Myocyte (in vitro differentiated cells): ENCODE data around the gene GAREM1. TPM values are rescaled to one million over a fixed set of nuclear protein-coding genes. Genes with fewer than 3 reads are reported as not detected.
"Not testable (repeated sequence)": the region's sequence is repeated elsewhere in the genome, so short reads cannot be mapped to it uniquely, and the experiment has no call there.

ENCODE experiments used
- DNase-seq: peaks from one replicate; pipeline ENCODE4 v3.0.0-alpha.2; 2012; ENCODE audit warnings: low read depth
- total RNA-seq: library from RNA; depleted of rRNA; stranded (reverse); fragments of >200 nt; gene quantifications from 2 replicates; pipeline ENCODE4 v1.2.3, GENCODE V29; 2014

GAREM1 gene
- total RNA-seq, 1 donor from 2014 or later: 7.2 TPM

- no peak for DNase-seq
Observed at GRCh38 chr18:32296851-32297250, 173.8 kb downstream of the GAREM1 start.

- no peak for DNase-seq
Observed at GRCh38 chr18:32295604-32296003, 175.1 kb downstream of the GAREM1 start.

DNA sequence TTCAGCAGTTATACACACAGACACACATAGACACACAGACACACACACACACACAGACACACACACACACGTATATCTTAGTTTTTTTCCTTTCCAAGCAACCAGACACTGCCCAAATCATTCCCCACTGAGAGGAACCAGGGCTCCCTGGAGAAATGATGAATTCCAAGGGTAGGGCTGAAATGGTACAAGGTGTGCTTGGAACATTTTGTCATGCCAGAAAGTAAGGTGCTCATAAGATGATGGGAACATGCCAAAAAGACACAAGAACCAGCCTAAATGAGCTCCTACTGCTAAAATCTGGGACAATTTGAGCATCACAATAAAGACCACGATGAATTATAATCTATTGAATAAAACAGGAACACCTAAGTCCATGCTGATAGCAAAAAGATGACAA is 177.6 kb downstream of the GAREM1 start:
- no peak for DNase-seq

GRCh38 chr18:32291623-32292022 is 179.1 kb downstream of the GAREM1 start:
- not testable (repeated sequence) for DNase-seq

DNA sequence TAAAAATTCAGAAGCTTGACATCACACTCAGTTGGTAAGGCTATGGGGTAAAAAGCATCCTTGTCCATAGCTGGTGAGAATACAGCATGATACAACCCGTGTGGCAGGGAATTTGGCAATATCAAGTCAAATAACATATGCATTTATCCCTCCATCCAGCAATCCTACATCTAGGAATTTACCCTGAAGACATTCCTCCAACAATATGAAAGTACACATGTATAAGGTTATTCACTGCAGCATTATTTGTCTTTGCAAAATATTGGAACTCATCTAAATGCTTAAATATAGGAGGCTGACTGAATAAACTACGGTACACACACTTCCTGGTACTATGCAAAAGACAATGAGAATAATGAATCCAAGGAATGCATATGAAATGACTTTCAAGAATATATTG is 179.9 kb downstream of the GAREM1 start:
- no peak for DNase-seq

DNA sequence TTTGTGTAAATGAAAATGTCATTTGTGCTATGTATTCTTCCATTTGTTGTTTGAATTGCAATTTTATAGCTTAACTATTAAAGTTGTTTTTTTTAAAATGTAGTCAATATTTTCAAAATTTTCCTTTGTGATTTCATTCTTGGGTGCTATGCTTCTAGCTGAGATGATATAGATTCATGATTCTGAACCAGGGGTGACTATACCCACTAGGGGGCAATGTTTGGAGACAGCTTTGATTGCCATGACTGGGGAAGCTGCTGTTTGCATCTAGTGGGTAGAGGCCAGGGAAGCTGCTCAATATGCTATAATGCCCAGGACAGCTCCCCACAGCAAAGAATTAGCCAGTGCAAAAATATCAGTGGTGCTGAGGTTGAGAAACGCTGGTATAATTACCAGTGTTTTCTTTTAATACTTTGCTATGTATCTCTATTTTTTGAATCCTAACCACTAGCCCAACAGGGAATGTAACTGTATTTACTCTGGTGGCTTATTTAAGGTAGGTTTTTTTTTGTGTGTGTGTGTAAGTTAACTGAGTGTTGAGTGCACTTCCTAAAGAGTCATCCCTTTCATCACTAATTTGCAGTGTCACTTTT is 181.1 kb downstream of the GAREM1 start:
- DNase-seq: peak; percentile 77

DNA sequence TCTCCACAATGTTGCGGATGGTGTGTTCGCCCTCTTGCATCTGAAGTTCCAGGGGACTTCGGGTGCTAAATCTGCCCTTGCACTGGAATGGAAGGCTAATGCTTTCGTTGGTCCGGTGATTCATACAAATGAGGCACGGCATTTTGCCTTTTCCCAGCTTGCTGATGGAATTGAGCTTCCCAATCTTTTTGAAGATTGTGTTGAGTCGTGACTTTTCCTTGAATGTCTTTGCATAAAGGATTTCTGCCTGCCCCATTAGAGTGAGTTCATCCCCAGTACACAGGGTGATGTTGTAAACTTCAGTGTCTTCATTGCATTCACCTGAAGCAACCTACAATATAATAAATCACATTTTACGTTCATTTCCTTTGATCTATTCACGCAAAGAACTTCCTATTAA is 182.8 kb downstream of the GAREM1 start:
- no peak for DNase-seq

DNA sequence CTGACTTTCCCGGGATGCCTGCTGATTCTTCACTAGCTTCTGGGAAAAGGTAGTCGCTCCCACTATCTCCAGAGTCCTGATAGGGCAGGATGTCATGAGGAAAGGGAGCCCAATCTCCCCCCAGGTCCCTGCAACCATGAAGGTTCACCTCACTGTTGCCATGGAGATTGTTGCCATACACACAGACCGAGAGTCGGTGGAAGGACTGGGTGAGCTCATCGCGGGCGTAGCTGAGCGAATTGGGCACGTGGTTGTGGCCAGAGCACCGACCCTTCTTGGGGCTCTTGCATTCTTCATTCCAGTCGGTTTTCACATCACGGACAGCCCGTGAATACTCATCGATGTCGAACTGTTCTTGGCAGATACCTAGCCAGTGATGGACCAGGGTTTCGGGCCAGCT is 183.4 kb downstream of the GAREM1 start:
- DNase-seq: no peak

GRCh38 chr18:32286749-32287148 is 183.9 kb downstream of the GAREM1 start:
- no peak for DNase-seq

- no peak for DNase-seq
Observed at GRCh38 chr18:32284284-32284683, 186.4 kb downstream of the GAREM1 start.

GRCh38 chr18:32280911-32281310 is 189.8 kb downstream of the GAREM1 start:
- DNase-seq: no peak

DNA sequence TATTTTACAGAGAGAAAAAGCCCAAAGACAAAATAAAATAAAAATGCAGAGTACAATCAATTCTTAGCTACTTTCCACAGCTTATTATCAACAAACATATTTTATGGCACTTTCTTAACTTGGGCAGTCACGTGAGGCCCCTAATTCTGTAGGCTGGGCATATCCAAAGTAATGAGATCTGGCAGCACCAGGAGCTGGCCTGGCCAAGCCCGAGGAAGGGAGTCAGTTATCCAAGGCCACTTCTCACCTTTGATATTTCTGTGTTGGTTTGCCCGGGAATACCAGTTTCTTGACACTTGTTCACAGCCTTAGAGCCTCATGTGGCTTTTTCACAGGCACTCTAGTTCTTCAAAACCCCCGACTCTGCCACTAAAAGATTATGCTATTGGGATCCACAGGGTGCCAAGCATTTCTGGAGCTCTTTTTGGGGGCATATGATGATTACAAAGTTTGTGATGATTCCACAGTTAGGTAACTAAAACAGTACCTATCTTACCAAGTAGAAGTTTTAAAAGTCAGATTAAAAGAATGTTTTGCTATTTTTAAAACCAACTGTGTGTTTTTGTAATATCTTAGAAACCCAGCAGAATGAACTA is 190.4 kb downstream of the GAREM1 start:
- DNase-seq: no peak

- no peak for DNase-seq
Observed at GRCh38 chr18:32278177-32278799, 192.4 kb downstream of the GAREM1 start.

DNA sequence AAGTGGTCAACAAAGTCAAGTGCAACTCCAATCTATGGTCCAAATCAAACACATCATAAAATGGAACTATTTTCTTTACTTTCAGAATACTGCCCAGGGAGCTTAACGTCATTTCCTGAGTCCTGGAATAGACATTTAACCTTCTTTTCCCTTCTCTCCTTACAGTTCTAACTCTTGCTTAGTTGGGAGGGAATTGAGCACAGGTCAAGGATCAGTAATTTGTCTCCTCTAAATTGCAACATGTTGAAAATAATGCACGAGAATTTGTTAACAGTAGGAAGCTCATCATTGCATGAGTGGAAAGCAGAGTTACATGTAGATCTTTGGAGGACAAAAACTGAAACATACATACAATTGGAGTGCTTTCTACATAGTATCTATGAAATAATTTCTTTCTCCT is 193.1 kb downstream of the GAREM1 start:
- DNase-seq: no peak

DNA sequence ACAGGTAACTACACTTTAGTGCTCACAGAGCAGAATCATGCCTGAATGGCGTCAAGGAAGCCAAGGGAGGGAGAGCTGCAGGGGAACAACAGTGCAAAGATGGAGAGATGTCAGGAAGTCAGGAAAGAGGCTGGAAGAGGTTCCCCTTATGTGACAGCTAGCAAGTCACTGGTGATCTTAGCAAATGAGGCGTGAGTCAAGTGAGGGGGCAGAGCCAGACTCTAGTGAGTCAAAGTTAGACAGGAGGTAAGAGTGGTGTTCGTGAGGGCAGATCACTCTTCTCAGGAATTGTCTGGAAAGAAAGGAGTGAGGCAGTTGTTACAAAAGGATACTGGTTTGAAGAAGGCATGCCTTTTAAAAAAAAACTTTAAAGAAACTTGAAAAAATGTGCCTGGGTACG is 193.8 kb downstream of the GAREM1 start:
- no peak for DNase-seq

GRCh38 chr18:32276256-32276655 is 194.4 kb downstream of the GAREM1 start:
- no peak for DNase-seq

- DNase-seq: no peak
Observed at GRCh38 chr18:32275221-32275620, 195.5 kb downstream of the GAREM1 start.

- no peak for DNase-seq
Observed at GRCh38 chr18:32274307-32274706, 196.4 kb downstream of the GAREM1 start.

GRCh38 chr18:32271672-32272208 is 198.9 kb downstream of the GAREM1 start:
- peak; percentile 41 for DNase-seq

- DNase-seq: no peak
Observed at GRCh38 chr18:32270341-32270740, 200.3 kb downstream of the GAREM1 start.

GRCh38 chr18:32267463-32267862 is 203.2 kb downstream of the GAREM1 start:
- DNase-seq: no peak

DNA sequence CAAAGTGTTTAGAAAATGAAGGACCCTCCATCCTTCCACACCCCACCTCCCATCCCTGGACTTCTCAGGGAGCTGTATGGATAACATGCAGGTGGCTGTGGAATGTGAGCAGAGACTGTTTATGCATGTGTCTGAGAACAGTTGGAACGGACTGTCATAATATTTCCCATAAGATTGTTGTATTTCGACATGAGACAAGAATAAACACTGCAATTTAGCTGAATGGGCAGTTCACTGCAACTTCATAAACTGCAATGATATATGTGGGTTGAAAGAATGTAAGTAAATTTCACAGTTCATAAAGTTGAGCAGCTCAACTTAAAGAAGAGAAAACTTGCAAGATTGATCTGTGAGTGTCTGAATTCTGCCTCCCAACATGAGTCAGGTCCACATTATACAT is 206.3 kb downstream of the GAREM1 start:
- DNase-seq: no peak

DNA sequence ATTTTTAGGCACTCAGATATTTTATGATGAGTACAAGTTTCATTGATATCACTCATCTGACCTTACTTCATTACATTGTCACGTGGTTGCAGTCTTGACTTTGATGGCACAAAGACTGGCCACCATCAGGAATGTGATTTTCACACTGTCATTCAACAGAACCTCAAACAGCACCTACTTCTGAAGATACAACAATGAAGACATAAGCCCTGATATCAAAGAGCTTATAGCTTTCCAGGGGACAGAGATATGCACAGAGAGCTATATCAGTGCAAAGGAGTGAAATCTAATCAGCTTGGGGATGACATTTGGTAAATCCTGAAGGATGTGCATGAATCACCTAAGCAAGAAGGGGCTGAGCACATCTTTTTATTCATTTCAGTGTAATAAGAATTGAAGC is 208.6 kb downstream of the GAREM1 start:
- DNase-seq: no peak
